ENCODE measurements around the gene MEI1.
A peak's percentile ranks its signal among the peaks of the same experiment; 100 is the strongest.

MEI1 gene

GRCh38 chr22:41690476-41690875, 8.8 kb upstream of the MEI1 start:
- no peak for TF ChIP-seq CTCF (IDR thresholded peaks at IDR 0.05; ENCODE audit: insufficient read depth, low read depth, low read length, missing control alignments)
- no peak overlapping the region for H3K4me3 ChIP-seq (ENCODE audit: low read depth, low read length)
- DNase-seq (ENCODE audit: low read depth), result no peak

- H3K4me3 ChIP-seq (ENCODE audit: low read depth, low read length), result no peak overlapping the region
- no peak for DNase-seq (ENCODE audit: low read depth)
- no peak for TF ChIP-seq CTCF (IDR thresholded peaks at IDR 0.05; ENCODE audit: insufficient read depth, low read depth, low read length, missing control alignments)
These were observed 4.1 kb upstream of the MEI1 start for GRCh38 chr22:41695211-41695610.

GRCh38 chr22:41696703-41697102, 2.6 kb upstream of the MEI1 start:
- no peak for DNase-seq (ENCODE audit: low read depth)

GRCh38 chr22:41697126-41697775, 2.1 kb upstream of the MEI1 start:
- peak; percentile 93 for TF ChIP-seq CTCF (IDR thresholded peaks at IDR 0.05; ENCODE audit: insufficient read depth, low read depth, low read length, missing control alignments)
- DNase-seq (ENCODE audit: low read depth), result peak; percentile 90
- H3K4me3 ChIP-seq (ENCODE audit: low read depth, low read length), result no peak overlapping the region

More at GRCh38 chr22:41696703-41697102, 2.6 kb upstream of the MEI1 start:
- H3K4me3 ChIP-seq (ENCODE audit: low read depth, low read length), result no peak overlapping the region
- no peak for TF ChIP-seq CTCF (IDR thresholded peaks at IDR 0.05; ENCODE audit: insufficient read depth, low read depth, low read length, missing control alignments)

GRCh38 chr22:41700108-41700364, 733 bp downstream of the MEI1 start:
- no peak overlapping the region for H3K4me3 ChIP-seq (ENCODE audit: low read depth, low read length)
- TF ChIP-seq CTCF (IDR thresholded peaks at IDR 0.05; ENCODE audit: insufficient read depth, low read depth, low read length, missing control alignments), result no peak
- no peak for DNase-seq (ENCODE audit: low read depth)

- DNase-seq (ENCODE audit: low read depth), result no peak
- TF ChIP-seq CTCF (IDR thresholded peaks at IDR 0.05; ENCODE audit: insufficient read depth, low read depth, low read length, missing control alignments), result no peak
These were observed 3.5 kb downstream of the MEI1 start for GRCh38 chr22:41702763-41703162.

GRCh38 chr22:41709341-41709740, 10.0 kb downstream of the MEI1 start:
- no peak for DNase-seq (ENCODE audit: low read depth)
- TF ChIP-seq CTCF (IDR thresholded peaks at IDR 0.05; ENCODE audit: insufficient read depth, low read depth, low read length, missing control alignments), result no peak
- no peak overlapping the region for H3K4me3 ChIP-seq (ENCODE audit: low read depth, low read length)

More at GRCh38 chr22:41702763-41703162, 3.5 kb downstream of the MEI1 start:
- no peak overlapping the region for H3K4me3 ChIP-seq (ENCODE audit: low read depth, low read length)
